Epidermal melanocyte (primary cell): Measurements from ENCODE around the gene ATG4D.

ENCODE experiments used
- DNase-seq: peaks from one replicate; pipeline ENCODE4 v3.0.0; 2011; ENCODE audit warnings: low spot score; ENCODE audit not compliant: insufficient read length

The ATG4D gene

DNA sequence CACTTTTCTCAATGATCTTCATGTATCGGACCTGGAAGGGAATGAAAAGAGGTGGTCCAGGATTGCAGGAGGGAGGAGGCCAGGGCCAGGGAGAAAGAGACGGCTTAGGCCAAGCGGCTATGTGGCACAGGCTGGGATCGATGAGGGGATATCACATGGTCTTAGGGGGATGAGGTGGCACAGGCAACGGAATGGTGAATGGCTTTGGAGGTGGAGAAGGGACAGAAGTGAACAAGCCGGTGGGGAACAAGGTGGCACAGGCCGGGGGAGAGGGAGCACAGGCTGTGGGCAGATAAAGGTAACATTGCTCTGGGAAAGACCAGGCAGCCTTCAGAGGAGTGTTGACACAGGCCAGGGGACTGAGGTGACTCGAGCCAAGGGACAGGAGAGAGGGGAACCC lies 30.8 kb downstream of the ATG4D start:
- DNase-seq, result no peak

DNA sequence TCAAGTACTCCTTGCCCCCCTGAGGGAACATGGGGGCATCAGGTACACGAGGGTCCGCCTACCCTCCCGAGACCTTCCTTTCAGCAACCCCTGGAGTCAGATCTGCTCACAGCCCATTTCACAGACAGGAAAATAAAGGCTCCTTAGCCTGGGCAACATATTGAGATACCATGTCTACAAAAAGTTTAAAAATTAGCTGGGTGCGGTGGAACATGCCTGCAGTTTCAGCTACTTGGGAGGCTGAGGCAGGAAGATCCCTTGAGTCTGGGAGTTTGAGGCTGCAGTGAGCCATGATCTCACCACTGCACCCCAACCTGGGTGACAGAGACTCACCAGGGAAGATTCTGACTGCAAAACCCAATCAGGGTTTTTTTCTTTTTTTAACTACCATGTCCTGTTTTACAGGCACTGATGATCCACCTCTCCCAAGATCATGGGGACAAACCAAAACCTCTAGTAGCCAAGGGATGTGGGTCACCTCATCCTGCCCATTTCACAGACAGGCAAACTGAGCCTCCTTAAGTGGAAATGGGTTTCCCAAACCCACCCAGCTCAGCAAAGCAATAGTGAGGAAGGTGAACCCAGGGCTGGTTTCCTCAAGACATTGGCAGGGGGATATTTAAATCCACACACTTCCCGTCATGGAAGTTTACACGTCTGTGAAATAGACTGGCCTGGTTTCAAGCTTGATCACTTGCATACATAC lies 31.5 kb downstream of the ATG4D start:
- no peak for DNase-seq

DNA sequence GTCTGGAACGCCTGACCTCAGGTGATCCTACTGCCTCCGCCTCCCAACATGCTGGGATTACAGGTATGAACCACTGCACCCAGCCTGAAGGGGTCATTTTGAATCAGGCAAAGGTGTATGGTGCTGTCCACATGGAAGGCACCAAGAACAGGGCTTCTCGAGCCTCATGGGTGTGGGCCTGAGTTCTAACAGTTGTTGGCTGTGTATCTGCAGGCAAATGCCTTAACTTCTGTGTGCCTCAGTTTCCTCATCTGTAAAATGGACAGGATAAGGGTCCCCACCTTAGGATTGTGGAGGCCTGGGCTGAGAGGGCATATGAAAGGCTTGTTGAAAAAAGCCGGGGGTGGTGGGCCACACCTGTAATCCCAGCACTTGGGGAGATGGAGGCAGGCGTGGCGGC lies 34.2 kb downstream of the ATG4D start:
- no peak for DNase-seq

DNA sequence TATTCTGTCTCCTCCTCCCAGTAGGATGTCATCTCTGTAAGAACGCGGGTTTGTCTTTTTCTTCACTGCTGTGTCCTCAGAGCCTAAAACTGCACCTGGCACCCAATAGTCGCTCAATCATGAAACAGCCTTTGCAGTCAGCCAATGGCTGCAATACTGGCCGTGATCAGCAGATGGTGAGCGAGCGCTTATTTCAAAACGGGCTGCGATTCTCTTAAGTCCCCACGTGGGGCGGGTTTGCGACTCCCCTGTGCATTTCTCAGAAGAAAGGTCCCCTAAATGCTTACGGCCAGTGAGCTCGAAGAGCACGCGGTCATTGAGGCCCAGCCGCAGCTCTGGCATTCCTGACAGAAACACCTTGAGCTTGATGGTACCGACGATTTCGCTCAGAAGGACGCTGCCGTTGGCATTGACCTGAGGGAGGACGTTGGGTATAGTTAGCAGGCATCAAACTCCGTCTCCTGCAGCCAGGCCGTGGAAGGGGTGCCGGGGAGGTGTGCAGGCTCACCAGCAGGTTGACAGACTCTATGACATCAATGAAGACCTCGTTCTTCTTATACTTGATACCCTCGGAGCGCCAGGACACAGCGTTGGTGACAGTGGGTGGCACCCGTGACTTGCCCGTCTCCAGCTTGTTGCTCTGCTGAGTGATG lies 37.4 kb downstream of the ATG4D start:
- peak; percentile 57 for DNase-seq

DNA sequence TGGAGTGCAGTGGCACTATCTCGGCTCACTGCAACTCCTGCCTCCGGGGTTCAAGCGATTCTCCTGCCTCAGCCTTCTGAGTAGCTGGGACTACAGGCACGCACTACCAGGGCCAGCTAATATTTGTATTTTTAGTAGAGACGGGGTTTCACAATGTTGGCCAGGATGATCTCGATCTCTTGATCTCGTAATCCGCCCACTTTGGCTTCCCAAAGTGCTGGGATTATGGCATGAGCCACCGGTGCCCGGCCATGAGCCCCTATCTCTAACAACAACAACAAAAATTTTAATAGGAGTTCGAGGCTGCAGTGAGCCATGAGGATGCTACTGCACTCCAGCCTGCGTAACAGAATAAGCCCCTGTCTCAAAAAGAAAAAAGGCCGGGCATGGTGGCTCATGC lies 38.4 kb downstream of the ATG4D start:
- no peak for DNase-seq

DNA sequence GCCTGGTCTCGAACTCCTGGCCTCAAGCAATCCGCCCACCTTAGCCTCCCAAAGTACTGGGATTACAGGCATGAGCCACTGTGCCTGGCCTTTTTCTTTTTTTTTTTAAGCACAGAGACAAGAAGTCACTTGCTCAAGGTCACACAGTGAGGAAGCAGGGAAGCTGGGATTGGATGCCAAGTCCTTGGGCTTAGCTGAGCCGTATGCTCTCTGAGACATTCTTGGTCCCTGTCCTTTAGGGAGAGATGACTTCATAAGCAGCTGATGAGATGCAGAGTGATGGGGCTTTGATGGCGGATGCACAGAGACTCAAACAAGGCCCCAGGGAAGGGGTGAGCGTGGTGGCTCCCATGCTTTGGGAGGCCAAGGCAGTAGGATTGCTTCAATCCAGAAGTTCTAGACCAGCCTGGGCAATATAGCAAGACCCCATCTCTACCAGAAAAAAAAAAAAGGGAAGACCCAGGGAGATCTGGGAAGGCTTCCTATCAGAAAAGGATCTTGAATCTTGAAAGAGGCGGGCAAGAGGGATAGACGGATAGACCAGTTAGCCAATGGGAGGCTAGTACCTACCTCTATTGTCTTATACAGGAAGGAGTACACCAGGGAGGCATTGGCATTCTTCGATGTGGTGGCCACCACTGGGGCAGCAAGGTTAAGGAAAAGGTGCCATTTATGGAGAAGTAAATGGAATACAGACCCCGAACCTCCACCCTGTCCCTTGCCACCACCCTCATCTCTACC lies 39.5 kb downstream of the ATG4D start:
- DNase-seq, result no peak

DNA sequence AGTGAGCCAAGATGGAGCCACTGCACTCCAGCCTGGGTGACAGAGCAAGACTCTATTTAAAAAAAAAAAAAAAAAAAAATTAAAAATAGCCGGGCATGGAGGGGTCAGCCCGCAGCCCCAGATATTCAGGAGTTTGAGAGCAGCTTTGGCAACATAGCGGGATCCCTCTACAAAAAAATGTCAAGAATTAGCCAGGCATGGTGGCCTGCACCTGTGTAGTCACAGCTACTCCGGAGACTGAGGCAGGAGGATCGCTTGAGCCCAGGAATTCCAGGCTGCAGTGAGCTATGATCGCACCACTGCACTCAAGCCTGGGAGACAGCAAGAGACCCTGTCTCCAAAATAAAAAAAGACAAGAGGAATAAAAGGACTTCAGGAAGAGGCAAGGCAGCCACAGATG lies 42.7 kb downstream of the ATG4D start:
- no peak for DNase-seq

DNA sequence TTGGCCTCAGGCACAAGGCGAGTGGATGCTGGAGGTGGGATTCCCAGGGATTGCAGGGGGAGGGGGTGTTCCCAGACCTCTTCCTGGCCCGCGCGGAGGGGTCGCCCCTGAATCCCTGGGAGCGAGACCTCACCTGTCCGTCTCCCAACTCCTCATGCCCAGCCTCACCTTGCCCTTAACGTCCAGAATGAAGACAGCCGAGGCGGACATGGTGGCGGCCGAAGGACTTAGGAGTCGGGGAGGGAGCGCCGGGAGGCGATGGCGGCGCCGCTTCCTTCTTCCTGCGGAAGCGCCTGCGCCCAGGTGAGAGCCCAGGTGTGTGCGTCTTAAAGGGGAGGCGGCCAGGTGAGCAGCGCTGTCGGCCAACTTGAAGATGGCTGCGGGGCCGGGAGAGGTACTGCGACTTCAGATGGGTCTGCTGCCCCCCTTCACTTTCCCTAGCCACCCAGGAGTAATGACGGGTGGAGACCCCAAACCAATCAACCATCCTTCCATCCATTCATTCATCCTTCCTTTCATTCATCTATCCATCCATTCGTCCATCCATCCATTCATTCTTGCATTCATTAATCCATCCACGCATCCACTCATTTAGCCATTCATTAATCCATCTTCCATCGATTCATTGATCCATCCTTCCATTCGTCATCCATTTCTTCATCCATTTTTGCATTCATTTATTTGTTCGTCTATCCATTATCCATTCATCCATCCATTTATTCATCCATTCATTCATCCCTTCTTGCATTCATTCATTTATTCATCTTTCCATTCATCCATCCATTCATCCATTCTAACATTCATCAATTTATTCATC lies 43.5 kb downstream of the ATG4D start, which contains the start of gene AP1M2:
Gene AP1M2, minus strand, starts transcription at position 291 of the 817 bp plus-strand sequence. Its CDS starts 81 bp downstream, at position 210.
- no peak for DNase-seq

DNA sequence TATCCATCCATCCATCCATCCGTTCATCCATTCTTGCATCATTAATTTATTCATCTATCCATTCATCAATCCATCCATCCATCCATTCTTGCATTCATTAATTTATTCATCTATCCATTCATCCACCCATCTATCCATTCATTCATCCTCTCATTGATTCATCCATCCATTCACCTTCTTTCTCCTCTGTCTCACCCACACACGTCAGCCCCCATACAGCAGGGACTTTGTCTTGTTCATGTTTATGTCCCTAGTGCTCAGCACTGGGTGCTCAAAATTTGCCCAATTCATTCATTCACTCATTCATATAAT lies 44.1 kb downstream of the ATG4D start:
- no peak for DNase-seq

DNA sequence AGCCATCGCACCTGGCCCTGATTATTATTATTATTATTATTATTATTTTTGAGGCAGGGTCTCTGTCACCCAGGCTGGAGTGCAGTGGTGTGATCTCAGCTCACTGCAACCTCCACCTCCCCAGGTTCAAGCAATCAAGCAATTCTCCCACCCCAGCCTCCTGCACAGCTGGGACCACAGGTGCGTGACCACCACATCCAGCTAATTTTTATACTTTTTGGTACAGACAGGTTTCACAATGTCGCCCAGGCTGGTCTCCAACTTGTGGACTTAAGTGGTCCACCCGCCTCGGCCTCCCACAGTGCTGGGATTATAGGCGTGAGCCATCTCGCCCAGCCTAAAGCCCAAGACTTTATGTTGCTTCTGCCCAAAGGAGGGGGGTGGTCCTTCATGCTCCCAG lies 49.4 kb downstream of the ATG4D start:
- no peak for DNase-seq

DNA sequence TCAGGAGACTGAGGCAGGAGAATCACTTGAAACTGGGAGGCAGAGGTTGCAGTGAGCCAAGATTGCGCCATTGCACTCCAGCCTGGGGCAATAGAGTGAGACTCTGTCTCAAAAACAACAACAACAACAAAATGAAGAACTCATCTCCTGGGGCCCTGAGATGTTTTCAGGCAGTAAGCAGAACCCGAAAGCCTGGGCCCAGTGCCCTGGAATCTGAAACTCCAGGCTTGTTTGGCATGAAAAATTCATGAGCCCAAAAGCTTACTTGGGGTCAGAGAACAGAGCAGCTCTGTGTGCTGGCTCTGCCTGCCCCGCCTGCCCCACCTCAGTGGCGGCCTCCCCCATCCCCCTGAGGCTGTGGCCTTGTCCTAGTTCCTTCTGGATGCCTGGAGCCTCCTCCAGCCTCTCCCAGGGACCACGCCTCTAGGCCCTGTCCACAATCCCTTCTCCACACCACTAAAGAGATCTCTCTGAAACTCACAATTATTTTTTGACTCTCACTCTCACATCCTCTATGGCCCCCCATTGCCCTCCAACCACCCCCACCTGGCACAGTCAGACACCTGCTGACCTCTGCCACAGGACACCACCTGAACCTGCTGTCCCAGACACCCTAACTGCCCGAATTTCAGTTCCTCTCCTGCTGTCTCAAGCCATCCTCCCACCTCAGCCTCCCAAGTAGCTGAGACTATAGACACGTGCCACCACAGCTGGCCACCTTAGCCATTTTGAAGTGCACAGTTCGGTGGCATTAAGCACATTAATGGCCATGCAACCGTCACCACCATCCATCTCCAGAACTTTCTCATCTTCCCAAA lies 50.3 kb downstream of the ATG4D start:
- DNase-seq, result peak; percentile 97

DNA sequence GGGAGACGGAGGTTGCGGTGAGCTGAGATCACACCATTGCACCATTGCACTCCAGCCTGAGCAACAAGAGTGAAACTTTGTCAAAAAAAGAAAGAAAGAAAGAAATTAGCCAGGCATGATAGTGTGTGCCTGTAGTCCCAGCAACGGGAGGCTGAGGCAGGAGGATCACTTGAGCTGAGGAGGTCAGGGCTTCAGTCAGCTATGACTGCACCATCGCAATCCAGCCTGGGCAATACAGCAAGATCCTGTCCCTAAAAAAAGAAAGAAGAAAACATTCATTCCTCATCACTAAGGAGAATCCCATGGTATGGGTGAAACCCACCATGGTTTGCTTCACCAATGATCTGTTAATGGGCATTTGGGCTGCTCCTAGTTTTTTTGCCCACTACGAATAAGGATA lies 56.4 kb downstream of the ATG4D start:
- no peak for DNase-seq

DNA sequence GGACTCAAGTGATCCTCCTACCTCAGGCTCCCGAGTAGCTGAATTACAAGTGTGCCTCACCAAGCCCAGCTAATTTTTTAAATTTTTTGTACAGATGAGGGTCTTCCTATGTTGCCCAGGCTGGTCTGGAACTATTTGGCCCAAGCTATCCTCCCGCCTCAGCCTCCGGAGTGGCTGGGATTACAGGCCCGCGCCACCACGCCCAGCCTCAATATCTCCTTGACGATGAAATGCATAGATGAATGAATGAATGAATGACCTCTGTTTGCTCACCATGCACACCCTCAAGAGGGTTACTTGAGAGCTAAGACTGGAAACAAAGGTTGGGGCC lies 58.3 kb downstream of the ATG4D start:
- no peak for DNase-seq

DNA sequence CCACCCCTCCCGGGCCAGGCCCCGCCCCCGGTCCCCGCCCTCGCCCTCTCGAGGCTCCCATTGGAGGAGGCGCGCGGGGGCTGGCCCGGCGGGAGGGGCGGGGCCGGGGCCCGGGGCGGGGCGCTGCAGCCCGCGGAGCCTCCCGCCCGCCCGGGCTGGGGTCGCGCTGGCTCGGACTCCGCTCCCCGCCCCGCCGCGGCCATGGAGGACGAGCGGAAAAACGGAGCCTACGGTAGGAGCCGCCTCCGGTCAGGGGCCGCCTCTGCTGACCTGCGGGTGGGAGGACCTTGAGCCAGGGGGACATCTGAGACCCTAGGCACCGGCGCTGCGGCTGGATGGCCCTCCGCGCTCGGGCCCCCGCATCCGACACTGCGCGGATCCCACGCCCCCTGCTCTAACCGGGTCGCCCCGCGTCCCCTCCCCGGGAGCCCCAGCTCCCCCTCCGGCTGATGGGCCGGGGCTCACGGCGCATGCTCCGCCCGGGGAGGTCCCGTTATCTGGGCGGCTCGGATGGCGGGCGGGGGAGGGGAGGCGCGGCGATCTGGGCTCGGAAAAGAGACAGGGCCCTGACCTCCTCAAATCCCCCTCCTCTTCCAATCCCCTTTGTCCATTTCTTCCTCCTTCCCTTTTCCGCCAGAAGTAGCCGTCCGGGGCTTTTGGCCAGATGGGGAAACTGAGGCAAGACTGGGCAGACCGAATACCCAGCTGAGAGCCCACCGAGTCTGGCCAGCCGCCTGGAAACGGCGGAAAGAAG lies 58.8 kb downstream of the ATG4D start:
- DNase-seq, result peak; percentile 91
